Germinal center (tissue), 1 donor: Measurements from ENCODE around the gene SEMA6D.
"Not testable (repeated sequence)": the region's sequence is repeated elsewhere in the genome, so short reads cannot be mapped to it uniquely, and the experiment has no call there.

Experiments used
- DNase-seq: peaks from one replicate; pipeline ENCODE4 v3.0.0; 2012; ENCODE audit warnings: mixed read lengths, low spot score

SEMA6D gene

DNA sequence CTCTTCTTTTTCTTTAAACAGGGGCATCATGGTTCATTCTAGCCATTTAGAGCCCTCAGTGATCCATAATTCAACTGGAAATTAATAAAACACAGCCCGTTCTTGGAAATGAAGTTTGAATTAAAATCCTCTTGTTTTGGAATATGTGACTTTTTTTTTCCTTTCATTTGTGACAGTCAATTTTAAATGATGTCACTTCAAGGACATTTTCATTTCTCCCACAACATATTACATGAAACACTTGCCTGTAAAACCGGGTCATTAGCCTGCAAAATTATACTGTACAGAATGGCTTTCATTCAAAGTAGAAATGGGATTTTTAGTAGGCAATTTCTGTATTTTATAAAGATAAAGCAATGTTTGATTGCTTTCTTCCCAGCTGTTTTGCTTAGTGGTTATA lies 789 bp upstream of the SEMA6D start:
- DNase-seq = no peak

DNA sequence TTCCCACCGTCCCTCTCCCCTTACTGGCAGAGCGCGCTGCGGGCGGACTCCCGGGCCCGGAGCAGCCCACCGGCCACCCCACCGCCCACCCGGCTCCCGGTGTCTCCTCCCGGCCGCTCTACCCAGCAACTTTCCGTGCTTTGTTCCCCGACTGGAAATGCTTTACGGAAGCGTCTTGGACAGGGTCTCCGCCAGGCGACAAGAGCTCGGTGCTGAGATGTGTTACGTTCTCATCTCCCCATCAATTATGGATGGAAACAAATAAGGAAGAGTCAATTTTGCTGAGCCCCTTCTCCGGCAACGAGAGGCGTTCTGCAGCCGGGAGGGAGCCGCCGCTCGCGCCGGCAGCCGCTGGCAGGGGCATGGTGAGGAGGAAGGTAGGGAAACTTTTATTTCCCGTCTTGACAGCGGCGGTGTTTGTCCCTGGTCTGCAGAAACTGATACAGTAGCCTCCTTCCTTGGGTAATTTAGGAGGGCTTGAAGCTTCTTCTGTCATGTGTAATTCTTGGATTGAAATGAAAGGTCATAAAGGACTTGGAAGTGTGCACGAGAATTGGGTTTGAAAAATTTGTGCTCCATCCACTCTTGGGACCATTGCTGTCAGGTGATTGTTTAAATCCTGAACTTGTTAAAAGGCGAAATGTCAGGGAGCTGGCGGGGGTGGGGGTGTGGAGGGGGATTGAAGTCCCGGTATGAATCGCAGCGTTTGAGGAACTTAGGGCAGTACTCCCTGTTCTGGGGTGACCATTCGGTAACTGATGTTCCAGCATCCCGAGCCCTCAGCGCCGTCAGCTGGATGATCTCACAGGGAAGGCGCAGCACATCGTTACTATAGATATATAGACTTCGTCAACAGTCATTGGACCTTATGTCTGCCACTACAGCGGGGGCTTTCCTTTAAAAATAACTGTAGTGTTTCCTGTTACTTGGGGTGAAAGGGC lies 1.5 kb downstream of the SEMA6D start:
- no peak for DNase-seq

DNA sequence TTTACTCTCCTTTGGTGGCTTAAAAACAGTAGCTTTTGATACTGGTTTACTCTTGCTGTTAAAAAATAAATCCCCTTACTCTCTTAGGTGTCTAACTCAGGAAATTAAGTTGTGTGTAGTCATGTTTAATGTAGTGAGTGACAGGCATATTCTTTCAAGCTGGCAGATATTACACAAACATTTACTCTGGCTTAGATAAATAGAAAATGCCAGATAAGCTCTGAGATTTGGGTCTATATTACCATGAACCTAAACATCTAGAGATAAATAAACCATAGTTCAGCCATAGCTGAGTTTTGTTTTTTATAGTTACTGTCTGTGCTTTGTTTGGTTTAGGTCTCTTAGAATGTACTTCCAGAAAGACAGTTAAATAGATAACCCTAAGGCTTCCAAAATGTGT lies 2.4 kb downstream of the SEMA6D start:
- DNase-seq = no peak

DNA sequence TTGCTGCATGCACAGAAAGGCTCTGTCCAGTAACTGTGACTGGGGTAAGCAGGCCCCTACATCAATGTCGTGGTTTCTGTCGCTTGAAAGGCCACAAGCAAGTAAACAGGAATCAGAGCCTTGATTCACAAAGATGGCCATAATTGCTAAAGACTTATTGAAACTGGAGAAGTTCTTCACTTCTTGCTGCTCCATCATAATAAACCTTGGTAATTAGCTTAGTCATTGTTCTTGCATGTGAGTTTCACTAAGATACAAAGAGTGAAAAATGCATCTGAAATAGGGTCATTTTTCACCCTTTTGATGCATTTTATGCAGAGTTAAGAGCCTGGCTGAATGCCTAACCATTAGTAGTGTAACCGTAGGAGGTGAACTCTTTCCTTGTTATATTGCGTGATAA lies 3.2 kb downstream of the SEMA6D start:
- no peak for DNase-seq

DNA sequence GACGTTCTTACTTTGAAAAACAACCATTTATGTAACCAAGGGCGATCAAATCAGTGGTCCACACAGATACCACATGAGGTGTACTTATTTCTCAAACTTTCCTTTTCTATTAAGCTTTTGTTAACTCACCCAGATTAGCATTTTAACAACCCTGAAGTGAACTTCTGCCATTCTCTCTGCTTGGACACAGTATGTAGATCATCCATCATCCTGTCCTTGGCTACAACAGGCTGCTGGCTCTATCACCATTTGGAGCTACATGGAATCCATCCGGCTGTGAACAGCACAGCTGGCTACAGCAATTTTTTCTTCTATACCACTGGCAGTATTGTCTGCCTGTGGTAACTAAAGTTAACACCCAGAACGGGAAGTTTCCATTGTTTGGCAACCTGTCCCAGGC lies 4.4 kb downstream of the SEMA6D start:
- DNase-seq = no peak

DNA sequence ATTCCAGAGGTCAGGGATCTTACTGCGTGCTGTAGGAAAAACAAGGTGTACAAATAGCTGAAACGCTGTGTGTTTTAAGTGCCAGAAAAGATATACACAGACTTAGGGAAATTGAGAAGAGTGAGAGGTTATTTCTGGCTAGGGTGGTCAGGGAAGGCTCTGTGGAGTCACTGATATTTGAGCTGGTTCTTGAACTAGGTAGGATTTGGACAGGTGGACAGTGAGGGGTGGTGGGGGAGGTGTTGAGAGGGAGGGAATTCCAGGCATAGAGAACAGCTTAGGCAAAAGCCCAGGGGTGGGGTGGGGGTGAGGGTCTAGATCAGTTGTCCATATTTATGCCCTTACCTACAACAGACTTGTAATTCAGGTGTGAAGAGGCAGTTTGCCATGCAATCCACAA lies 7.0 kb downstream of the SEMA6D start:
- no peak for DNase-seq

DNA sequence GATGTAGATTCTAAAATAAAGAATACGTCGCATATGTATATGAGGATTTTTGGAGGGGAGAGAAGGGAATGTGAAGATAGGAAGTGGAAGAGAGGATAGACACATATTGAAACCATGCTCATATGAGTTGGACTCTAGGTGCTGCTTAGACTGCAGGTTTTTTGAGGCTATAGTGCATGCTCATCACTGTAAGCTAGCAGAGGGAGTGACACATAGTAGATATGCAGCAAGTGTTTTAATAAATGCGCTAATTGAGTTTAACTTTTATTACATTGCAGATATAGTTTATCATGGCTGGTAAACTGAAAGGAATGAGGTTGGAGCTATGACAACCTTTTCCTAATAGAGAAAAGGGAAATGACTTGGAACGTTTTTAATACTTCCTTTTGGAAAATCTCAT lies 7.7 kb downstream of the SEMA6D start:
- DNase-seq = no peak

DNA sequence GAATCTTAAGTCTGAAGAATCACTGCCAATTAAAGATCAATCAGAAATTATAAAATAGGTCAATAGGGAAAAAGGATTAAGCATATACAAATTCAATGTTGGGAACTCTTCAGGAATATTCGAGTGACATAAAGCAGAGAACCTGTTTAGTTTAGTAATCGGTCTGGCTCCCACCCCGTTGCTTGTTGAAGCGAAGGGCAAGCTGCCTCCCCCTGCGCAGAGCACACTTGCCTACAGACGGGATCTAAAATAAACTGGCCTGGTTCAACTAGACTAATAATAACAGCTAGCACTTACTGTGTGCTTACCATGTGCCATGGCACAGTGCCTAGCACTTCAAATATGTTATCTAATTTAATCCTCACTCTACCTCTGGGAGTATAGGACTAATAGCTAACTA lies 8.6 kb downstream of the SEMA6D start:
- DNase-seq = no peak

DNA sequence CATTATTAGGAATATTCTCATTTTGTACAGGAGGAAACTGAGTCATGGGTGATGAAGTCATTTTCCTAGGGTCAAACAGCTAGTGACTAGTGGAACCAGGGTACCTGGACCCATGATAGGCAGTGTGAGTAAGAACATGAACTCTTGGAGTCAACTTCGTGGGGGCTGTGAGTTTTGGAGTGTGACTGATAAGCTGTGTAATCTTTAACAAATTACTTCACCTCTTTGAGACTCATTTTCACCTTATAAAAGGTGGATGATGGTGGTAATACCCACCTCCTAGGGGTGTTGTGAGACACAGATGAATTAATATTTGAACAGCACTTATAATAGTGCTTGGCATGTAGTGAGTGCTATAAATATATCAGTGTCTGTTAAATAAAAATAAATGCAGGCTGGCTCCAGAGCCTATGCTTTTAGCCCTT lies 9.1 kb downstream of the SEMA6D start:
- DNase-seq = no peak

DNA sequence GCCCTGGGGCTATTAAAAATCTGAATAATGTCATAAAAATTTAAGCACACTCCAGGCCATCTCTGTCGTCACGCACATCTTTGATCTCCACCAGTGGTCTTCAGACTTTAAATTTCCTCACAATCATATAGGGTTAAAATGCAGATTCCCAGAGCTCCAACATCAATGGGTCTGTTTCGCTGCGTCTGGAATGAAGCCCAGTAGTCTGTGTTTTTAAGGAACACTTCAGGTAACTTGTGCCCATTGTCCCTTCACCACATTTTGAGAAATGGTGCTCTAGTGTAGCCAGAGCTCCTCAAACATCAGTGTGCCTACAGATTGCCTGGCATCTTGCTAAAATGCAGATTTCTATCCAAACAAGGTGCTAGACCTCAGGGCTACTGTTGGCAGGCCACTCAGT lies 9.8 kb downstream of the SEMA6D start:
- DNase-seq = no peak

DNA sequence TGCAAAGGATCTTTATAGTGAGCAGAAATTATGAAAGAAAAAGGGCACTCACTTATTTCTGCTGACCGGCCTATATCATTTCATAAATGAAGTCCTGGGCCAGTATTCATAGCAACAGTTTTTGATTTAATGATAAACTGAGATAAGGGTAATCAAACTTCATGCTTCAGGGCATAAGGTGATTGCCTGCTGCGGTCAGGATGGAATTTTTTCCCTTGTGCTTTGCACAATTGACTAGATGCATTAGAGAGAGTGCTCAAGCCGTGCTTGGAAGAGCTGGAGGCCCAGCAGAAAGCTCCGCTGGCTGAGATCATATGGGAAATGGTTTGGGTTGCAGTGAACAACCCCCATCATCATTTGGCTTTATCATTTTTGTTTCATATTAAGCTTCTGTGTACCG lies 10.4 kb downstream of the SEMA6D start:
- DNase-seq = no peak

DNA sequence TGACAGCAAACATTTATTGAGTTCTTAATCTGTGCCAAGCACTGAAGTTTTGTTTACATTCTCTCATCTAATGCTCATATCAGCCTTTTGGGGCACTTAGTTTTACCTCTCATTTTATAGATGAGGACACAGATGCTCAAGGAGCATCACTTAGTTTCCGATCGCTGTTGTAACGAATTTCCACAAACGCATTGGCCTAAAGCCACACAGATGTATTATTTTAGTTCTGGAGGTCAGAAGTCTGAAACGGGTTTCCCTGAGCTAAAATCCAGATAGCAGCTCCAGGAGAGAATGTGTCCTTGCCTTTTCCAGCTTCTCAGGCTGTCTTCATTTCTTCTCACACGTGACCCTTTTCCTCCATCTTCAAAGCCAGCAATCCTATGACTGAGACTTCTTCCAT lies 11.1 kb downstream of the SEMA6D start:
- DNase-seq = no peak

DNA sequence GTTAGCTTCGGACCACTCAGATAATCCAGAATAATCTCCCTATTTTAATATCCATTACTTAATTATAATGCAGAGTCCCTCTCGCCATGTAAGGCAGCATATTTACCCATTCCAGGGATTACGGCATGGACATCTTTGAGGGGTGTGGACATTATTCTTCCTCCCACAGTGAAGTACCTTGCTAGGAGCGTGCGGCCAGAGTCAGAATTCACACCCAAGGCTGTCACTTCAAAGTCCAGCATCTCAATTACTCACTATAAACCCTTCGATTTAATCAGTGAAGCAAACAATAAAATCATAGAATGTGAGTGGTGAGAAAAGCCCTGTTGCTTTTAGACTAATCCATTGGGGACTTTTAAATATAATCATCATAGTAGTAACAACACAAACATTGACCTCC lies 11.6 kb downstream of the SEMA6D start:
- DNase-seq = no peak

DNA sequence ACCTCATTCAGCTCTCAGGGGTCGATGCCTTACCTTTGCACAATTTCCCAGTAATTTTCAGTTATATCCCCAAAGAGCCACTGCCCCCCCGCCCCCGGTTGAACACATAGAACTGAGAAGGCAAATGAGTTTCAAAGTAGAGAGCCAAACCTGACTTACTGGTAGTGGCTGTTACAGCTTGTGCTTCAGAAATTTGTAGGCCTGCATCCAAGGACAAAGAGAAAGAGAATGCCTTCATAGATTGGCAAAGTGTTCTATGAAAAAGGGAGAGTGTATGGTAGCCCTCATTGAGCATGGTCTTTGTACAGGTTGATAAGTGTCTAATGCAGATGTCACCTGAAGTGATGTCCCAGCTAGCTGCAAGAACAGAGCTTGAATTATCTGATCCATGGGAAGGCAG lies 13.9 kb downstream of the SEMA6D start:
- no peak for DNase-seq

DNA sequence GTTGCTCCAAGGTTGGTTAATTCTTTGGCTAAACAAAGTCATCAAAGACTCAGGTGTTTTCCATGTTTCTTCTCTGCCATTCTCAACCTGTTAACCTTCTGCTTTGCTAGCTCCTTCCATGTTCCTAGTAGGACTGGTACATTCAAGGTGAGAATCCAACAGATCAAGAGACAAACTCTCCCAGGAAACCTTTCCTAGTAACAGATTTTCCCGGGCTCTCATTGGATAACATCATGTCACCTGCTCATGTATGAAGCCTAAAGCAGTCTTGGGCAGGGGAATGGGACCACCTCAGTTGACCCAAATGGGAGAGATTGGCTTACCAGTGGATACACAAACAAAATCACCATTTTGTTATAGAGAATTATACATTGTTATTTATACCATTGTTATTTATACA lies 14.9 kb downstream of the SEMA6D start:
- no peak for DNase-seq

DNA sequence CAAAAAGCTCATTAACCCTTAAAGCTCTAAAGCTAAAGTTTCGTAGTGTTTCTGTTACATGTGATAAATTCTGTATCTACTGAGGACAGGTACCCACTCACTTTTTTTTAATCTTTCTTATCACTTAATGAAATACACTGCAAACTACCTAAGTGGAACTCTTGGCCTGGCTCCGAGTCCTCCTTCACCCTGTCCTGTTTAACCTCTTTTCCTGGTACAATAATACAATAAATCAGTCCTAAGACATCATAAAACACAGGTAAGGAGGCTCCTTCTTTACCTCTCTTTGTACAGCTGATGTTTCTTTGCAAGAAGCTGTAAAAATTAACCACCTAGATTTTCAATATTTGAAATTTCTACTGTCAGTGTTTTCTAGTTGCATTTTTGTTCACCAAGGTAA lies 15.8 kb downstream of the SEMA6D start:
- no peak for DNase-seq

DNA sequence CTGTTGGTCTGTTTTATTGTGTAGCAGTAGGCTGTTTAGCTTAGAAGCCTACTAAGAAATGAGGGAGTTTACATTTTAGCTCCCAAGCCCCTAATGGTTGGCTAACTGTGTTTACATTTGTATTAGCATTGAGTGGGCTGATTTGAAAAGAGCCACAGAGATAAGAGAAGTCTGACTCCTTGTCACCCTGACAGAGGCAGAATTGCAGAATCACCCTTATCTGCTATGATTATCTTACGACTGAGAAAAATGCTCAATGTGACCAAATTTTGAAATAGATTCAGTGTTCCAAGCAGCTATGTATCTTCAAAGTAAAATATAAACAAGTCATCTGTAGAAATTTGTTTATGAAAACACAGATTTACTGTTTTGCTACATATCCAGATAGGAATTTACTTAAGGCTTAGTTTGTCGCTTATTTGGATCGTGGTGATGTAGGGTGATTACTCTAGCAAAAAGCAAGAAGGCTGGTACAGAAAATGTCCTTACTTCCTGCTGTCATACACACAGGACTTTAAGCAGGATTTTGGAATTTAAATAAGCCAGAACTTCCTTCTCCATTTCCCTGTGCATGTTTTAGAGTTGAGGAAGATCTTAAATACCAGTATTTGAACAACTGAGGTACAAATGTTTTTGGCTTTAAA lies 19.0 kb downstream of the SEMA6D start:
- no peak for DNase-seq

DNA sequence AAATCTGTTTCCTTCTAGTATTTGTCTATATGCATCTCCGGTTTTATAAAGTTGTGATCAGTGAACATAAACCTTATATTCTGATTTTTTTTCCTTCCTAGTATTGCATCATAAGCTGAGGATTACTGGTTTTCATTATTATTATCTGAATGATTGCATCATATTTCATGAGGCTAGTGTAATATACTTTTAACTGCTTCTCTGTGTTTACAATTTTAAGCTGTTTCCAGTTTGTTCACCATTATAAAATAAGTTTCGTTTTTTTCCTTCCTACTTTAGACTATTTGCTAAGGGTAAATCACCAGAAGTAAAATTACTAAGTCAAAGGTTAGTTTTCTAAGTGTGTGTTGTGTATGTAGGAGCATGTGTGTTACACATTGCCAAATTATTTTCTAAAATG lies 20.2 kb downstream of the SEMA6D start:
- DNase-seq = no peak

DNA sequence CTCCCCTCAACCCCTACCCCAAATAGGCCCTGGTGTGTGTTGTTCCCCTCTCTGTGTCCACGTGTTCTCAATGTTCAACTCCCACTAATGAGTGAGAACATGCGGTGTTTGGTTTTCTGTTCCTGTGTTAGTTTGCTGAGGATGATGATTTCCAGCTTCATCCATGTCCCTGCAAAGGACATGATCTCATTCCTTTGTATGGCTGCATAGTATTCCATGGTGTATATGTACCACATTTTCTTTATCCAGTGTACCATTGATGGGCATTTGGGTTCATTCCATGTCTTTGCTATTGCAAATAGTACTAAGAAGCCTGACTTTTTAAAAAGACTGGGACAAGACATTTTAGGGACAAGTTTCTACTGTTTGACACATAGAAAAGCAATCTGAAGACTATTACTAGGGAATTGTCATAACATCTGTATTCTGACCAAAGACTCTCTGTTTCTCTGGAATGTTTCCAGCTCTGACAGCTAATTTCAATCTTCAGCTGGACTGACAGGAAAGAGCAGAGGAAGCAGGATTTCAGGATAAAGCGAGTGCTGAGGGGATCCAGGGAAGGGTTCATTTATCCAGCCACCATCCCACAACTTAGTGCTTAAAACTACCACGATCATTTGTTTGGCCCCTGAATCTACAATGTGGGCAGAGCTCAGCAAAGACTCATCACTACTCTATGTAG lies 21.0 kb downstream of the SEMA6D start:
- not testable (repeated sequence) for DNase-seq

DNA sequence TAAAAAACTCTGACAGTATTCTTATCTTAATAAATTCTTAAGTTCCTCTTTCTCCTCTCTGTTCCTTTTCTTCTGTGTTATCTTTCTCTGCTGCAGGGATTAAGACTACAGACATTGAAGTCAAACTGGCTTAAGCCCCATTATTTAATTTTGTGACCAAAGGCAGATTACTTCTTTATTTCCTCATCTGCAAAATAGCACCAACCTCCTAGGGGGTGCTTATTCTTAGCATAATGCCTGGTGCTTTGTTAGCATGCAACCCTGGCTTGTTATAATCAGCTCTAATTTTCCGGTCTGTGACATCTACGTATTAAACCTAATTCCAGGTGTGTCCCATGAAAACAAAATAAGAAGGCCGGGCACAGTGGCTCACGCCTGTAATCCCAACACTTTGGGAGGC lies 23.8 kb downstream of the SEMA6D start:
- DNase-seq = no peak

DNA sequence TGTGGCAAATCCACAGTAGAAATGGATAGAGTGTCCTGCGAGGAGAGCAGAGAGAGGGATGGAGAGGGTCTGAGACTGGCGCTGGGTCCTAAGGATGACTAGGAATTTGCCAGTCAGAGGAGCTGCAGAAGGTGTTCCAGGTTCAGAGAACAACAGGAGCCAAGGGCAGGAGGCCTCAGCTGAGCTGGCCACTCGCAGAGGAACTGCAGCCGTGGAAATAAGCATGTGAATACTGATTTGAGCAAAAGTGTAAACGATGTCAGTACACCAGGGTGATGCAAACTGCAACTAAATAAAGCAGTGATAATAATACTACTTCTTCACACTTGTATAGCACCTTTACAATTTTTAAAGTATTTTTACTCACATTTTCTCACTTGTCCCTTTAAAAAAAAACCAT lies 24.6 kb downstream of the SEMA6D start:
- DNase-seq = no peak

DNA sequence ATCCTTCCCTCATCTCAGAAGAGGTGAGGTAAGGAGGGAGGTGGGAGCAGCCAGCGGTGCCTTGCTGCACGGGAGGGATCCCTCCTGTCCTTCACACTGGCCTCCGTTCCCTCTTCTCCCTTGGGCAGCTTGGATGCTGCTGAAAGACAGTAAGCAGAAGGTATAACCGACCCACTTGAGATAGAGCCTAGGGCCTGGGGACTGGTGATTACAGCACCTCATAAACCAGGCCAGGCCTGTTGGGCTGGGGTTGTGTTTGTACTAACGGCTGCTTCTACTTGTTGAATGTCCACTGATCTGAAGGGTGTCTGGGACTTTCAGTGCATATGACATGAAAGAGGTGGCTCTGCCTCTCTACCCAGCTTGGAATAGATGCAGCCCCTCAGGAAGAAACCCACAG lies 25.0 kb downstream of the SEMA6D start:
- DNase-seq = no peak

DNA sequence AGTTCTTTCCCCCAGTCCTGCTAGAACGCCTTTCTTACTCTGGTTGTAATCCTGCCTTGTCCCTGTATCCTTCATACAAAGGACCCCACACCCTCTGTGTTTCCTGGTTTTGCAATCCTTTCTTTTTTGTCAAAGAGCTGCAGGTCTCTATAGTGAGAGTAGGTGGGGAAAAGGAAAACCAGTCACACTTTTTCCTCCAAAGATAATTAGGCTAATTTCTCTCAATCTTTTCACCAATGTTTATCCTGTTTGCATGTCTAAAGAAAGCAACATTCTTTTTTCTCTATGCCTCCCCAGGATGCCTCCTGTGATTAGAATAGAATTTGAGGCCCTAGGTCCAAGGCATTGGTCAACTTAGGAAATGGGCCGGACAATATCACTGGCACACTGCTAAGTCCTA lies 25.4 kb downstream of the SEMA6D start:
- no peak for DNase-seq
